K562 (cell line): ENCODE data around the gene TMED6. TPM values are rescaled to one million over a fixed set of nuclear protein-coding genes. Genes with fewer than 3 reads are reported as not detected.

Experiments used
- ATAC-seq: fragments of 200-7000 bp; cut with Tn5 transposase; 3 replicates; pipeline ENCODE4 v1.9.1; 2020; ENCODE audit warnings: moderate library complexity
- BruUV-seq: library from RNA; stranded (reverse); fragments of 400-500 nt; replicated peaks from 2 replicates; lab custom pipeline; 2021; lab: Mats Ljungman, UMichigan
- CTCF ChIA-PET: fragments of 300-600 bp; formaldehyde crosslinking; extraction: SDS; loops from one replicate; lab custom pipeline; 2021; ENCODE audit warnings: low intra/inter-chr PET ratio; lab: Yijun Ruan, JAX
- POLR2A ChIA-PET: fragments of 300-600, 350-650 bp; sonication (Branson Sonifier 250); formaldehyde crosslinking; extraction: SDS; loops from one replicate; lab custom pipeline; 2021; ENCODE audit warnings: antibody characterized with exemption, inconsistent platforms; lab: Yijun Ruan, JAX
- DNase-seq, 4 experiments: peaks; one replicate each; pipeline versions ENCODE4 v3.0.0 to v3.0.0-alpha.2; 2011 to 2018; ENCODE audit warnings: low spot score in 3 of 4, mixed read lengths in 3 of 4; ENCODE audit errors: extremely low read depth in 1 of 4
- FAIRE-seq: peaks from 2 replicates; lab custom pipeline; 2011; peaks lifted over from hg19 to GRCh38; lab: Jason Lieb, UNC
- H2AFZ ChIP-seq: 2 replicates; pipeline ENCODE4 v1.6.0; 2011; ENCODE audit warnings: low read depth, low read length, control low read depth, inconsistent platforms
- H3K27ac ChIP-seq: fragments of 200-600 bp; 3 replicates; pipeline ENCODE4 v1.8.0; 2011; ENCODE audit warnings: low read depth, mild to moderate bottlenecking, control low read depth, inconsistent platforms, low read length, moderate library complexity, mixed read lengths; ENCODE audit errors: extremely low read depth
- H3K27me3 ChIP-seq, 2 experiments: fragments of 300-600 bp in 1 of 2; 2 replicates in 1 of 2; 3 replicates in 1 of 2; pipeline versions ENCODE4 v1.6.0 to v1.8.0; 2011; ENCODE audit warnings: inconsistent platforms in 2 of 2, low read length in 2 of 2, mild to moderate bottlenecking in 1 of 2, mixed read lengths in 1 of 2, moderate library complexity in 1 of 2; ENCODE audit not compliant: control insufficient read depth in 2 of 2, insufficient read depth in 2 of 2
- H3K36me3 ChIP-seq: fragments of 300-600 bp; 3 replicates; pipeline ENCODE4 v1.8.0; 2011; ENCODE audit warnings: mild to moderate bottlenecking, low read length, inconsistent platforms; ENCODE audit not compliant: control insufficient read depth, insufficient read depth
- H3K4me1 ChIP-seq, 2 experiments: fragments of 200-600 bp in 1 of 2; replicated peaks in 1 of 2; 2 replicates in 1 of 2; 3 replicates in 1 of 2; pipeline versions ENCODE4 v1.5.1 to v1.8.0; 2011; ENCODE audit warnings: inconsistent platforms in 2 of 2, low read length in 2 of 2, mild to moderate bottlenecking in 1 of 2, mixed read lengths in 1 of 2, moderate library complexity in 1 of 2; ENCODE audit not compliant: control insufficient read depth in 2 of 2, insufficient read depth in 2 of 2
- H3K4me2 ChIP-seq: 2 replicates; pipeline ENCODE4 v1.6.1; 2011; ENCODE audit warnings: low read length, control low read depth, inconsistent platforms, mixed read lengths; ENCODE audit not compliant: insufficient read depth
- H3K4me3 ChIP-seq: fragments of 200-600 bp; sonication (generic), shearing (Covaris generic); 2 replicates; pipeline ENCODE4 v1.5.1; 2016; ENCODE audit warnings: control low read depth, inconsistent platforms
- H3K79me2 ChIP-seq: fragments of 200-600 bp; 3 replicates; pipeline ENCODE4 v1.8.0; 2011; ENCODE audit warnings: low read length, inconsistent platforms; ENCODE audit not compliant: control insufficient read depth, insufficient read depth
- H3K9ac ChIP-seq, 2 experiments: 2 replicates each; pipeline versions ENCODE4 v1.6.0 to v1.6.1; 2011; ENCODE audit warnings: low read depth in 2 of 2, low read length in 2 of 2, control low read depth in 1 of 2, inconsistent platforms in 1 of 2, mild to moderate bottlenecking in 1 of 2, mixed read lengths in 1 of 2; ENCODE audit not compliant: insufficient read depth in 1 of 2
- H3K9me1 ChIP-seq: one replicate; pipeline ENCODE4 v1.6.0; 2011; ENCODE audit warnings: inconsistent platforms, mild to moderate bottlenecking, low read length, moderate library complexity; ENCODE audit not compliant: control insufficient read depth, insufficient read depth
- H3K9me3 ChIP-seq: replicated peaks from 2 replicates; pipeline ENCODE4 v1.5.1; 2011; ENCODE audit warnings: low read depth, low read length, inconsistent platforms; ENCODE audit not compliant: control insufficient read depth, insufficient read depth
- H4K20me1 ChIP-seq: replicated peaks from 2 replicates; pipeline ENCODE4 v1.6.1; 2011; ENCODE audit warnings: low read length, inconsistent platforms, mixed read lengths; ENCODE audit not compliant: control insufficient read depth, insufficient read depth
- MGA ChIP-seq: fragments of 450-650 bp; IDR thresholded peaks from 2 replicates; pipeline ENCODE4 v1.6.1; 2016; ENCODE audit warnings: mild to moderate bottlenecking, moderate library complexity
- POLR2G ChIP-seq: fragments of 200-400 bp; formaldehyde crosslinking; IDR thresholded peaks from 2 replicates; pipeline ENCODE4 v1.6.1; 2017; ENCODE audit warnings: low read depth, mild to moderate bottlenecking, antibody characterized with exemption, low read length, moderate library complexity
- RBFOX2 ChIP-seq: fragments of 200-400 bp; formaldehyde crosslinking; IDR thresholded peaks from 2 replicates; pipeline ENCODE4 v1.6.1; 2017; ENCODE audit warnings: low read depth, mild to moderate bottlenecking, low read length, moderate library complexity
- SOX6 ChIP-seq: fragments of 450-650 bp; IDR thresholded peaks from 2 replicates; pipeline ENCODE4 v1.6.1; 2014; ENCODE audit warnings: mild to moderate bottlenecking
- ZNF239 ChIP-seq: fragments of 250-450 bp; sonication (Bioruptor Pico); IDR thresholded peaks from 2 replicates; pipeline ENCODE4 v1.4.0; 2020; ENCODE audit warnings: mild to moderate bottlenecking
- ZNF431 ChIP-seq: sonication (generic); formaldehyde crosslinking; IDR thresholded peaks from 2 replicates; pipeline ENCODE4 v1.8.0; 2022; ENCODE audit warnings: mild to moderate bottlenecking, missing genetic modification reagents
- WGBS: fragments of 100-300 bp; shearing (Covaris generic); methylation state at CpG from one replicate; pipeline ENCODE4 v1.1.6; 2016; ENCODE audit warnings: low coverage, mixed read lengths; ENCODE audit not compliant: insufficient coverage; ENCODE audit errors: missing lambda C conversion rate; 5-methylcytosine and 5-hydroxymethylcytosine counted together
- in situ Hi-C: fragments of 300-500 bp; cut with MboI; formaldehyde crosslinking; loops from 4 replicates; pipeline ENCODE4 v1.15.0; 2018; ENCODE audit warnings: inconsistent platforms, mixed read lengths
- intact Hi-C: fragments of 100-400 bp; cut with micrococcal nuclease; formaldehyde crosslinking; loops from 2 replicates; pipeline ENCODE4 v1.14.2; 2022
- polyA plus RNA-seq, 8 experiments: library from polyadenylated mRNA; depleted of rRNA in 4 of 8; stranded (reverse) in 5 of 8; unstranded in 3 of 8; fragments of >200 nt; fragmentation: Nextera tagmentation in 2 of 8; fragmentation: Illumina TruSeq in 1 of 8; extraction: Ambion mirVana in 2 of 8; extraction: Trizol in 1 of 8; gene quantifications; 2 replicates each; pipeline versions ENCODE4 v1.2.1 to v1.2.3, GENCODE V29; 2011 to 2014; ENCODE audit warnings: inconsistent platforms in 1 of 8, missing spikeins in 1 of 8
- total RNA-seq, 7 experiments: library from RNA; depleted of rRNA in 6 of 7; stranded (reverse); fragments of >200 nt in 6 of 7; fragmentation: Illumina TruSeq in 2 of 7; extraction: Trizol in 2 of 7; gene quantifications; 2 replicates each; pipeline versions ENCODE4 v1.2.1 to v1.2.3, GENCODE V29; 2011 to 2021; ENCODE audit warnings: low replicate concordance in 1 of 7
- TF ChIP-seq, protein P1 (sequence below): fragments of 150-350 bp; IDR thresholded peaks from 2 replicates; pipeline ENCODE4 v1.6.1; 2014; ENCODE audit warnings: low read depth, mild to moderate bottlenecking, low read length, borderline replicate concordance

The TMED6 gene
- total and polyA plus RNA-seq, 9 of the 15 experiments (the other 6 are each of a cell fraction or from before 2014, with no cell fraction given), result 0.14 to 0.45 (median 0.25) TPM; not detected in 2

GRCh38 chr16:69325784-69326171, 25.8 kb downstream of the TMED6 start:
- Histone ChIP-seq H3K9ac (peak overlapping the region in 1 of 2 experiments; percentile 31; a peak in 1 of 4 replicates), H3K27ac (no peak overlapping the region), H3K4me1 (peaks cover 23 to 65% of the 10 kb centered on the region in 2 experiments; a peak in 4 of 5 replicates), H4K20me1 (peaks cover 42% of the 10 kb centered on the region), H2AFZ (no peak overlapping the region), H3K9me3 (no peaks in the 10 kb centered on the region), H3K27me3 (no peaks in the 10 kb centered on the region), H3K4me3 (no peak overlapping the region), H3K79me2 (peaks cover 90% of the 10 kb centered on the region), H3K4me2 (0 out of 2 replicates have a peak overlapping the region, but pooled peaks have one; percentile 53), H3K36me3 (peaks cover 84% of the 10 kb centered on the region), H3K9me1 (no peaks in the 10 kb centered on the region)
- DNase-seq (no peak), FAIRE-seq (no peak), ATAC-seq (no peak)
- in situ Hi-C loops, result no loop called here
- no TSS peak for BruUV-seq
- ChIA-PET CTCF (no interaction called here), POLR2A (interaction anchor here (0.7 to 5.1 kb wide), 5 partner anchors 9 to 766 kb away, joined by 3 to 51 read pairs (median 4); partner anchors contain the start of genes COG8 and NIP7)
- intact Hi-C loops, result no loop called here
- TF ChIP-seq RBFOX2 (peak; percentile 49), ZNF239 (no peak), ZNF431 (CRISPR knock-in tag) (no peak), POLR2G (peak; percentile 42), MGA (no peak), SOX6 (no peak)
- TF ChIP-seq, protein P1, sequence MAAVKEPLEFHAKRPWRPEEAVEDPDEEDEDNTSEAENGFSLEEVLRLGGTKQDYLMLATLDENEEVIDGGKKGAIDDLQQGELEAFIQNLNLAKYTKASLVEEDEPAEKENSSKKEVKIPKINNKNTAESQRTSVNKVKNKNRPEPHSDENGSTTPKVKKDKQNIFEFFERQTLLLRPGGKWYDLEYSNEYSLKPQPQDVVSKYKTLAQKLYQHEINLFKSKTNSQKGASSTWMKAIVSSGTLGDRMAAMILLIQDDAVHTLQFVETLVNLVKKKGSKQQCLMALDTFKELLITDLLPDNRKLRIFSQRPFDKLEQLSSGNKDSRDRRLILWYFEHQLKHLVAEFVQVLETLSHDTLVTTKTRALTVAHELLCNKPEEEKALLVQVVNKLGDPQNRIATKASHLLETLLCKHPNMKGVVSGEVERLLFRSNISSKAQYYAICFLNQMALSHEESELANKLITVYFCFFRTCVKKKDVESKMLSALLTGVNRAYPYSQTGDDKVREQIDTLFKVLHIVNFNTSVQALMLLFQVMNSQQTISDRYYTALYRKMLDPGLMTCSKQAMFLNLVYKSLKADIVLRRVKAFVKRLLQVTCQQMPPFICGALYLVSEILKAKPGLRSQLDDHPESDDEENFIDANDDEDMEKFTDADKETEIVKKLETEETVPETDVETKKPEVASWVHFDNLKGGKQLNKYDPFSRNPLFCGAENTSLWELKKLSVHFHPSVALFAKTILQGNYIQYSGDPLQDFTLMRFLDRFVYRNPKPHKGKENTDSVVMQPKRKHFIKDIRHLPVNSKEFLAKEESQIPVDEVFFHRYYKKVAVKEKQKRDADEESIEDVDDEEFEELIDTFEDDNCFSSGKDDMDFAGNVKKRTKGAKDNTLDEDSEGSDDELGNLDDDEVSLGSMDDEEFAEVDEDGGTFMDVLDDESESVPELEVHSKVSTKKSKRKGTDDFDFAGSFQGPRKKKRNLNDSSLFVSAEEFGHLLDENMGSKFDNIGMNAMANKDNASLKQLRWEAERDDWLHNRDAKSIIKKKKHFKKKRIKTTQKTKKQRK, result no peak
- WGBS, result 89% methylated on average over 6 of the region's 6 CpGs
